ENCODE data around the gene NRN1L. TPM values are rescaled to one million over a fixed set of nuclear protein-coding genes. Genes with fewer than 3 reads are reported as not detected.

The NRN1L gene
- total RNA-seq, 1 experiment from 2014 or later, result 1.1 TPM

DNA sequence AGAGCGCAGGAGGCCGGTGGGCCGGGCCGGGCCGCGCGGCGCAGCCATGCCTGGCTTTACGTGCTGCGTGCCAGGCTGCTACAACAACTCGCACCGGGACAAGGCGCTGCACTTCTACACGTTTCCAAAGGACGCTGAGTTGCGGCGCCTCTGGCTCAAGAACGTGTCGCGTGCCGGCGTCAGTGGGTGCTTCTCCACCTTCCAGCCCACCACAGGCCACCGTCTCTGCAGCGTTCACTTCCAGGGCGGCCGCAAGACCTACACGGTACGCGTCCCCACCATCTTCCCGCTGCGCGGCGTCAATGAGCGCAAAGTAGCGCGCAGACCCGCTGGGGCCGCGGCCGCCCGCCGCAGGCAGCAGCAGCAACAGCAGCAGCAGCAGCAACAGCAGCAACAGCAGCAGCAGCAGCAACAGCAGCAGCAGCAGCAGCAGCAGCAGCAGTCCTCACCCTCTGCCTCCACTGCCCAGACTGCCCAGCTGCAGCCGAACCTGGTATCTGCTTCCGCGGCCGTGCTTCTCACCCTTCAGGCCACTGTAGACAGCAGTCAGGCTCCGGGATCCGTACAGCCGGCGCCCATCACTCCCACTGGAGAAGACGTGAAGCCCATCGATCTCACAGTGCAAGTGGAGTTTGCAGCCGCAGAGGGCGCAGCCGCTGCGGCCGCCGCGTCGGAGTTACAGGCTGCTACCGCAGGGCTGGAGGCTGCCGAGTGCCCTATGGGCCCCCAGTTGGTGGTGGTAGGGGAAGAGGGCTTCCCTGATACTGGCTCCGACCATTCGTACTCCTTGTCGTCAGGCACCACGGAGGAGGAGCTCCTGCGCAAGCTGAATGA, 42.0 kb upstream of the NRN1L start:
- ChIA-PET CTCF (interaction anchor here (0.5 to 1.3 kb wide), 3 partner anchors 26 to 264 kb away, joined by 3 to 5 read pairs (median 3); no protein-coding TSS in a partner anchor), POLR2A (no interaction called here)
- Histone ChIP-seq H3K27me3 (ENCODE audit: control insufficient read depth, insufficient read depth, low read length) (no peaks in the 10 kb centered on the region), H3K4me1 (ENCODE audit: control insufficient read depth, insufficient read depth, low read length) (peaks cover 26% of the 10 kb centered on the region), H3K9me3 (ENCODE audit: control insufficient read depth, insufficient read depth, low read depth, low read length) (no peaks in the 10 kb centered on the region), H3K36me3 (ENCODE audit: control insufficient read depth, insufficient read depth, low read length) (no peaks in the 10 kb centered on the region; the same call in 1 of the 2 replicates), H3K27ac (ENCODE audit: low read length) (peak overlapping the region; percentile 54), H3K4me3 (ENCODE audit: low read depth in 2 of 2, low read length in 2 of 2) (peak overlapping the region; percentile 69)
- TF ChIP-seq SIN3A (IDR thresholded peaks at IDR 0.05; ENCODE audit: borderline replicate concordance, insufficient read depth, low read depth, low read length), result no peak
- TF ChIP-seq, protein P1, sequence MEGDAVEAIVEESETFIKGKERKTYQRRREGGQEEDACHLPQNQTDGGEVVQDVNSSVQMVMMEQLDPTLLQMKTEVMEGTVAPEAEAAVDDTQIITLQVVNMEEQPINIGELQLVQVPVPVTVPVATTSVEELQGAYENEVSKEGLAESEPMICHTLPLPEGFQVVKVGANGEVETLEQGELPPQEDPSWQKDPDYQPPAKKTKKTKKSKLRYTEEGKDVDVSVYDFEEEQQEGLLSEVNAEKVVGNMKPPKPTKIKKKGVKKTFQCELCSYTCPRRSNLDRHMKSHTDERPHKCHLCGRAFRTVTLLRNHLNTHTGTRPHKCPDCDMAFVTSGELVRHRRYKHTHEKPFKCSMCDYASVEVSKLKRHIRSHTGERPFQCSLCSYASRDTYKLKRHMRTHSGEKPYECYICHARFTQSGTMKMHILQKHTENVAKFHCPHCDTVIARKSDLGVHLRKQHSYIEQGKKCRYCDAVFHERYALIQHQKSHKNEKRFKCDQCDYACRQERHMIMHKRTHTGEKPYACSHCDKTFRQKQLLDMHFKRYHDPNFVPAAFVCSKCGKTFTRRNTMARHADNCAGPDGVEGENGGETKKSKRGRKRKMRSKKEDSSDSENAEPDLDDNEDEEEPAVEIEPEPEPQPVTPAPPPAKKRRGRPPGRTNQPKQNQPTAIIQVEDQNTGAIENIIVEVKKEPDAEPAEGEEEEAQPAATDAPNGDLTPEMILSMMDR (IDR thresholded peaks at IDR 0.05), result no peak; the same call in 1 of the 2 replicates
- TF ChIP-seq REST (IDR thresholded peaks at IDR 0.05; ENCODE audit: insufficient read depth in 1 of 2, low read depth in 2 of 2, low read length in 1 of 2), result no peak
- TF ChIP-seq TCF7L2 (IDR thresholded peaks at IDR 0.05; ENCODE audit: low read depth, low read length), result no peak
- TF ChIP-seq POLR2AphosphoS5 (IDR thresholded peaks at IDR 0.05; ENCODE audit: low read depth, low read length), result no peak
- intact Hi-C loops (cut with micrococcal nuclease; ENCODE audit: unreplicated experiment) (no loop called here), in situ Hi-C loops (cut with HindIII; ENCODE audit: low pct_unique_long_range_greater_than_20kb, low sequenced_read_pairs) (no loop called here)
- no peak for DNase-seq (ENCODE audit: low read depth, low spot score)
- no TSS peak for BruUV-seq (replicated peaks)
- peak; percentile 42 for ATAC-seq

DNA sequence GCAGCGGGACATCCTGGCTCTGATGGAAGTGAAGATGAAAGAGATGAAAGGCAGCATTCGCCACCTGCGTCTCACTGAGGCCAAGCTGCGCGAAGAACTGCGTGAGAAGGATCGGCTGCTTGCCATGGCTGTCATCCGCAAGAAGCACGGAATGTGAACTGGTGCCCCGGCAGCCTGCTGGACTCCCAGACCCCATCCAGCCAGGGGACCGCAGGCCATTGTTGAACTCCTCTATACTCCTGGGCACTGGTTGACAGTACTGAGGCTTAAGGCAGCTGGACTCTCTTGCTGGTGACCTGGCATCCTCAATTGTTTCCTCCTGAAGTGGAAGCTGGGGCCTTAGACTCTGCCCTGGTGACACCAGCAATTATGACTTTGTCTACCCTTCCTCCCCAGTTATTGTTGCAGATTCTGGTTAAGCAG, 41.3 kb upstream of the NRN1L start:
- TF ChIP-seq SIN3A (IDR thresholded peaks at IDR 0.05; ENCODE audit: borderline replicate concordance, insufficient read depth, low read depth, low read length), result no peak
- TF ChIP-seq POLR2AphosphoS5 (IDR thresholded peaks at IDR 0.05; ENCODE audit: low read depth, low read length), result no peak
- 0 out of 2 replicates have a peak, but pooled peaks have one; percentile 55 for TF ChIP-seq TCF7L2 (IDR thresholded peaks at IDR 0.05; ENCODE audit: low read depth, low read length)
- TF ChIP-seq REST (IDR thresholded peaks at IDR 0.05; ENCODE audit: insufficient read depth in 1 of 2, low read depth in 2 of 2, low read length in 1 of 2), result no peak
- ATAC-seq, result no peak
- no peak for DNase-seq (ENCODE audit: low read depth, low spot score)
- Histone ChIP-seq H3K27me3 (ENCODE audit: control insufficient read depth, insufficient read depth, low read length) (no peaks in the 10 kb centered on the region), H3K27ac (ENCODE audit: low read length) (peak overlapping the region; percentile 54), H3K9me3 (ENCODE audit: control insufficient read depth, insufficient read depth, low read depth, low read length) (no peaks in the 10 kb centered on the region), H3K36me3 (ENCODE audit: control insufficient read depth, insufficient read depth, low read length) (no peaks in the 10 kb centered on the region; the same call in none of the 2 replicates), H3K4me3 (ENCODE audit: low read depth in 2 of 2, low read length in 2 of 2) (peak overlapping the region; percentile 69), H3K4me1 (ENCODE audit: control insufficient read depth, insufficient read depth, low read length) (peaks cover 26% of the 10 kb centered on the region)
- CTCF ChIA-PET, result interaction anchor here (0.5 to 1.3 kb wide), 3 partner anchors 27 to 264 kb away, joined by 3 to 5 read pairs (median 3); no protein-coding TSS in a partner anchor
- POLR2A ChIA-PET, result no interaction called here
- intact Hi-C loops (cut with micrococcal nuclease; ENCODE audit: unreplicated experiment) (no loop called here), in situ Hi-C loops (cut with HindIII; ENCODE audit: low pct_unique_long_range_greater_than_20kb, low sequenced_read_pairs) (no loop called here)
- no TSS peak for BruUV-seq (replicated peaks)

All from Panc1 (cell line).